ENCODE results near the gene GJA5. TPM values are rescaled to one million over a fixed set of nuclear protein-coding genes. Genes with fewer than 3 reads are reported as not detected.
A peak's percentile ranks its signal among the peaks of the same experiment; 100 is the strongest.

Gene GJA5
- total RNA-seq, 1 donor = not detected

- no peak for TF ChIP-seq CTCF (IDR thresholded peaks at IDR 0.05; ENCODE audit: insufficient read depth, low read length)
- no peak for DNase-seq (ENCODE audit: low read depth)
- no peak overlapping the region for H3K4me3 ChIP-seq (ENCODE audit: low read depth, low read length)
These were observed 8.2 kb upstream of the GJA5 start for GRCh38 chr1:147768582-147768981.

- no peak for TF ChIP-seq CTCF (IDR thresholded peaks at IDR 0.05; ENCODE audit: insufficient read depth, low read length)
- no peak overlapping the region for H3K4me3 ChIP-seq (ENCODE audit: low read depth, low read length)
- DNase-seq (ENCODE audit: low read depth) = no peak
These were observed 7.7 kb upstream of the GJA5 start for GRCh38 chr1:147768101-147768500.

GRCh38 chr1:147762233-147763024 lies 2.0 kb upstream of the GJA5 start:
- no peak for TF ChIP-seq CTCF (IDR thresholded peaks at IDR 0.05; ENCODE audit: insufficient read depth, low read length)
- no peak overlapping the region for H3K4me3 ChIP-seq (ENCODE audit: low read depth, low read length)
- DNase-seq (ENCODE audit: low read depth) = peak; percentile 66

GRCh38 chr1:147758379-147759100 lies 1.9 kb downstream of the GJA5 start:
- H3K4me3 ChIP-seq (ENCODE audit: low read depth, low read length) = no peak overlapping the region
- TF ChIP-seq CTCF (IDR thresholded peaks at IDR 0.05; ENCODE audit: insufficient read depth, low read length) = no peak
- DNase-seq (ENCODE audit: low read depth) = no peak

GRCh38 chr1:147757015-147757990 lies 3.1 kb downstream of the GJA5 start:
- no peak for TF ChIP-seq CTCF (IDR thresholded peaks at IDR 0.05; ENCODE audit: insufficient read depth, low read length)
- no peak overlapping the region for H3K4me3 ChIP-seq (ENCODE audit: low read depth, low read length)
- DNase-seq (ENCODE audit: low read depth) = no peak

GRCh38 chr1:147756341-147756740 lies 4.1 kb downstream of the GJA5 start:
- DNase-seq (ENCODE audit: low read depth) = no peak
- no peak overlapping the region for H3K4me3 ChIP-seq (ENCODE audit: low read depth, low read length)
- TF ChIP-seq CTCF (IDR thresholded peaks at IDR 0.05; ENCODE audit: insufficient read depth, low read length) = no peak
